Measurements from ENCODE around the gene KAZN.

DNA sequence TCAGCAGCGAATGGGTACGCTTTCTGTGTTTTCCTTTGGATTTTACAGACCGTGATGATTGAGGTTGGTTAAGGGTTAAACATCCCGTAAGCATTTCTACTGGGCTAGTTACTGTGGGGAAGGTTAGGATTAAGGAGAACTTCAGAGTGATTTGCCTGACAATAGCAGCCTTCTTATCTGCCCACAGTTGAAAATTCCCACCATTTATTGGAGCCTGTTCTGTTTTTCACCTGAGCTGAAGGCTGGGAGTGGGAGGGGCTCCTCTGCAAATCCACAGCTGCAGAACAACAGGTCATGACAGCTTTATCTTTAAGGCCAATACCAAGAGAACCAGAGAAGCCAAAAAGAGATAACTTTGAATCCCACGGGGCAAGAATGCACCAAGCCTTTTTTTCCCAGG lies 168.6 kb downstream of the KAZN start:
- no peak for TF ChIP-seq POLR2A (IDR thresholded peaks at IDR 0.05)
- no peak for TF ChIP-seq POLR2AphosphoS5 (IDR thresholded peaks at IDR 0.05)
